HCT116 (cell line): ENCODE results near the gene MESD. TPM values are rescaled to one million over a fixed set of nuclear protein-coding genes. Genes with fewer than 3 reads are reported as not detected.

ENCODE experiments used
- microRNA-seq: library from miRNA; unstranded; fragments of <30 nt; microRNA quantifications from one replicate; pipeline ENCODE4, GENCODE V29; 2016; ENCODE audit warnings: borderline number of aligned reads
- total RNA-seq: library from RNA; stranded (reverse); gene quantifications from one replicate; pipeline ENCODE4 v1.2.1, GENCODE V29; 2021; ENCODE audit not compliant: unreplicated experiment

MESD gene
- total RNA-seq, 1 experiment from 2014 or later: 22.5 TPM

Small RNA genes lying within 50 kb of the gene (microRNA-seq; reads per million reads assigned to microRNA genes)
- not detected for gene MIR4514

Other genes starting within 250 kb of the MESD start
- 3.5 TPM for gene CEMIP, start 210.4 kb downstream of the MESD start, total RNA-seq
- 22.5 TPM for gene TLNRD1, start 11.1 kb upstream of the MESD start, total RNA-seq
- gene CFAP161, start 144.5 kb upstream of the MESD start, total RNA-seq: 0.15 TPM
- 0.81 TPM for gene IL16, start 207.1 kb upstream of the MESD start, total RNA-seq